Fibroblast of pulmonary artery (primary cell): ENCODE results near the gene FADS1.
A peak's percentile ranks its signal among the peaks of the same experiment; 100 is the strongest.

Experiments used
- DNase-seq: peaks from one replicate; pipeline ENCODE4 v3.0.0-alpha.2; 2010; ENCODE audit warnings: low read depth
- H3K4me3 ChIP-seq: replicated peaks from 2 replicates; pipeline ENCODE4 v1.5.1; 2011; ENCODE audit warnings: low read depth, mild to moderate bottlenecking, control low read depth, low read length, moderate library complexity
- TF ChIP-seq, protein P1 (sequence below): IDR thresholded peaks from 2 replicates; pipeline ENCODE4 v1.5.1; 2011; ENCODE audit warnings: mild to moderate bottlenecking, control low read depth, low read length, inconsistent platforms; ENCODE audit errors: missing control alignments

Gene FADS1

GRCh38 chr11:61816736-61817455 lies at the start of gene FADS1:
FADS1 (minus strand) TSS chr11:61817003; CDS start chr11:61816929, 74 bp downstream.
- peak within 1 kb of the TSS; percentile 83 for H3K4me3 ChIP-seq
- DNase-seq = peak; percentile 97
- TF ChIP-seq, protein P1, sequence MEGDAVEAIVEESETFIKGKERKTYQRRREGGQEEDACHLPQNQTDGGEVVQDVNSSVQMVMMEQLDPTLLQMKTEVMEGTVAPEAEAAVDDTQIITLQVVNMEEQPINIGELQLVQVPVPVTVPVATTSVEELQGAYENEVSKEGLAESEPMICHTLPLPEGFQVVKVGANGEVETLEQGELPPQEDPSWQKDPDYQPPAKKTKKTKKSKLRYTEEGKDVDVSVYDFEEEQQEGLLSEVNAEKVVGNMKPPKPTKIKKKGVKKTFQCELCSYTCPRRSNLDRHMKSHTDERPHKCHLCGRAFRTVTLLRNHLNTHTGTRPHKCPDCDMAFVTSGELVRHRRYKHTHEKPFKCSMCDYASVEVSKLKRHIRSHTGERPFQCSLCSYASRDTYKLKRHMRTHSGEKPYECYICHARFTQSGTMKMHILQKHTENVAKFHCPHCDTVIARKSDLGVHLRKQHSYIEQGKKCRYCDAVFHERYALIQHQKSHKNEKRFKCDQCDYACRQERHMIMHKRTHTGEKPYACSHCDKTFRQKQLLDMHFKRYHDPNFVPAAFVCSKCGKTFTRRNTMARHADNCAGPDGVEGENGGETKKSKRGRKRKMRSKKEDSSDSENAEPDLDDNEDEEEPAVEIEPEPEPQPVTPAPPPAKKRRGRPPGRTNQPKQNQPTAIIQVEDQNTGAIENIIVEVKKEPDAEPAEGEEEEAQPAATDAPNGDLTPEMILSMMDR = peak; percentile 39

GRCh38 chr11:61866231-61866957 lies 49.6 kb upstream of the FADS1 start:
- H3K4me3 ChIP-seq = no peak overlapping the region
- TF ChIP-seq, protein P1 = no peak
- no peak for DNase-seq

- H3K4me3 ChIP-seq = no peak overlapping the region
- TF ChIP-seq, protein P1 = no peak
Measured at GRCh38 chr11:61864814-61865775, 48.3 kb upstream of the FADS1 start.

GRCh38 chr11:61863548-61864081 lies 46.8 kb upstream of the FADS1 start:
- no peak for DNase-seq
- H3K4me3 ChIP-seq = no peak overlapping the region
- TF ChIP-seq, protein P1 = no peak

More at GRCh38 chr11:61864814-61865775, 48.3 kb upstream of the FADS1 start:
- DNase-seq = no peak

- no peak for DNase-seq
- H3K4me3 ChIP-seq = no peak overlapping the region
- TF ChIP-seq, protein P1 = no peak
Measured at GRCh38 chr11:61862714-61863547, 46.1 kb upstream of the FADS1 start.
